HepG2 (cell line): ENCODE results near the gene AK6. TPM values are rescaled to one million over a fixed set of nuclear protein-coding genes. Genes with fewer than 3 reads are reported as not detected.

Source experiments
- BORCS8-MEF2B ChIP-seq: sonication (generic); formaldehyde crosslinking; IDR thresholded peaks from 2 replicates; pipeline ENCODE4 v1.8.0; 2022; ENCODE audit warnings: mild to moderate bottlenecking, missing genetic modification reagents
- GPN1 ChIP-seq: sonication (generic); formaldehyde crosslinking; IDR thresholded peaks from 2 replicates; pipeline ENCODE4 v1.5.1; 2020; ENCODE audit warnings: missing genetic modification reagents, borderline replicate concordance
- KLF16 ChIP-seq, 2 experiments: sonication (generic) in 1 of 2; formaldehyde crosslinking in 1 of 2; IDR thresholded peaks; 2 replicates each; pipeline versions ENCODE4 v1.6.1 to v1.8.0; 2016 to 2023; ENCODE audit warnings: missing genetic modification reagents in 2 of 2, missing compliant biosample characterization in 1 of 2
- MYC ChIP-seq: sonication (generic); formaldehyde crosslinking; IDR thresholded peaks from 2 replicates; pipeline ENCODE4 v1.9.0; 2021; ENCODE audit warnings: missing genetic modification reagents, borderline replicate concordance
- PCBP1 ChIP-seq: fragments of 200-400 bp; formaldehyde crosslinking; IDR thresholded peaks from 2 replicates; pipeline ENCODE4 v1.6.1; 2017; ENCODE audit warnings: mild to moderate bottlenecking, low read depth, low read length, borderline replicate concordance
- PHF21A ChIP-seq: sonication (generic); formaldehyde crosslinking; IDR thresholded peaks from 2 replicates; pipeline ENCODE4 v1.5.0; 2020; ENCODE audit warnings: mild to moderate bottlenecking, missing genetic modification reagents
- SIN3A ChIP-seq: IDR thresholded peaks from 2 replicates; pipeline ENCODE4 v1.6.1; 2011; ENCODE audit warnings: low read depth, mild to moderate bottlenecking, control low read depth, low read length, borderline replicate concordance
- SOX6 ChIP-seq, 2 experiments: fragments of 450-650 bp in 1 of 2; sonication (generic) in 1 of 2; formaldehyde crosslinking in 1 of 2; IDR thresholded peaks; 2 replicates each; pipeline versions ENCODE4 v1.4.0 to v1.6.1; 2017 to 2020; ENCODE audit warnings: antibody characterized with exemption in 1 of 2, mild to moderate bottlenecking in 1 of 2, missing genetic modification reagents in 1 of 2
- WIZ ChIP-seq: sonication (generic); formaldehyde crosslinking; IDR thresholded peaks from 2 replicates; pipeline ENCODE4 v1.5.1; 2020; ENCODE audit warnings: mild to moderate bottlenecking, missing genetic modification reagents
- XRCC5 ChIP-seq: fragments of 200-400 bp; formaldehyde crosslinking; optimal IDR thresholded peaks from 2 replicates; pipeline ENCODE3; 2017; ENCODE audit warnings: mild to moderate bottlenecking, low read length
- ZFP41 ChIP-seq: sonication (generic); formaldehyde crosslinking; IDR thresholded peaks from 2 replicates; pipeline ENCODE4 v1.4.0; 2020; ENCODE audit warnings: mild to moderate bottlenecking, missing genetic modification reagents, borderline replicate concordance
- ZNF292 ChIP-seq: sonication (generic); formaldehyde crosslinking; IDR thresholded peaks from 2 replicates; pipeline ENCODE4 v1.8.1; 2022; ENCODE audit warnings: mild to moderate bottlenecking, low read depth, missing genetic modification reagents, borderline replicate concordance
- ZNF431 ChIP-seq: sonication (generic); formaldehyde crosslinking; IDR thresholded peaks from 2 replicates; pipeline ENCODE4 v1.9.0; 2022; ENCODE audit warnings: missing genetic modification reagents, low read depth, mild to moderate bottlenecking, borderline replicate concordance
- polyA plus RNA-seq, 8 experiments: library from polyadenylated mRNA; depleted of rRNA in 3 of 8; stranded (reverse) in 7 of 8; unstranded in 1 of 8; fragments of >200 nt; fragmentation: Illumina TruSeq in 4 of 8; extraction: Trizol in 4 of 8; gene quantifications; 2 replicates each; pipeline versions ENCODE4 v1.2.1 to v1.2.3, GENCODE V29; 2011 to 2016; ENCODE audit warnings: low read depth in 4 of 8, missing spikeins in 1 of 8, mixed read lengths in 1 of 8; ENCODE audit not compliant: insufficient read depth in 1 of 8
- total RNA-seq, 5 experiments: library from RNA; depleted of rRNA; stranded (reverse); fragments of >200 nt; fragmentation: Illumina TruSeq; extraction: Trizol; gene quantifications; 2 replicates each; pipeline ENCODE4 v1.2.3, GENCODE V29; 2016; ENCODE audit warnings: low read depth in 1 of 5
- TF ChIP-seq, protein P1 (sequence below): sonication (generic); formaldehyde crosslinking; IDR thresholded peaks from 2 replicates; pipeline ENCODE4 v1.8.0; 2022; ENCODE audit warnings: mild to moderate bottlenecking, missing genetic modification reagents; ENCODE audit not compliant: insufficient replicate concordance
- TF ChIP-seq, protein P2 (sequence below): sonication (generic); formaldehyde crosslinking; IDR thresholded peaks from 2 replicates; pipeline ENCODE4 v1.8.0; 2022; ENCODE audit warnings: missing genetic modification reagents, mild to moderate bottlenecking, inconsistent platforms, borderline replicate concordance
- TF ChIP-seq, protein P3 (sequence below): sonication (generic); formaldehyde crosslinking; IDR thresholded peaks from 2 replicates; pipeline ENCODE4 v1.5.0; 2020; ENCODE audit warnings: missing genetic modification reagents
- TF ChIP-seq, protein P4 (sequence below): sonication (generic); formaldehyde crosslinking; IDR thresholded peaks from 2 replicates; pipeline ENCODE4 v1.4.0; 2020; ENCODE audit warnings: missing genetic modification reagents
- TF ChIP-seq, protein P5 (sequence below): sonication (generic); formaldehyde crosslinking; IDR thresholded peaks from 2 replicates; pipeline ENCODE4 v1.4.0; 2020; ENCODE audit warnings: mild to moderate bottlenecking, missing genetic modification reagents
- TF ChIP-seq, protein P6 (sequence below): sonication (generic); formaldehyde crosslinking; IDR thresholded peaks from 2 replicates; pipeline ENCODE4 v1.4.0; 2020; ENCODE audit warnings: missing genetic modification reagents, borderline replicate concordance
- TF ChIP-seq, protein P7 (sequence below): IDR thresholded peaks from 2 replicates; pipeline ENCODE4 v1.6.1; 2012; ENCODE audit warnings: inconsistent platforms

The AK6 gene
- total and polyA plus RNA-seq, 2 of the 13 experiments (the other 11 are each of a cell fraction or from before 2014, with no cell fraction given): 31.1 to 77.2 TPM

DNA sequence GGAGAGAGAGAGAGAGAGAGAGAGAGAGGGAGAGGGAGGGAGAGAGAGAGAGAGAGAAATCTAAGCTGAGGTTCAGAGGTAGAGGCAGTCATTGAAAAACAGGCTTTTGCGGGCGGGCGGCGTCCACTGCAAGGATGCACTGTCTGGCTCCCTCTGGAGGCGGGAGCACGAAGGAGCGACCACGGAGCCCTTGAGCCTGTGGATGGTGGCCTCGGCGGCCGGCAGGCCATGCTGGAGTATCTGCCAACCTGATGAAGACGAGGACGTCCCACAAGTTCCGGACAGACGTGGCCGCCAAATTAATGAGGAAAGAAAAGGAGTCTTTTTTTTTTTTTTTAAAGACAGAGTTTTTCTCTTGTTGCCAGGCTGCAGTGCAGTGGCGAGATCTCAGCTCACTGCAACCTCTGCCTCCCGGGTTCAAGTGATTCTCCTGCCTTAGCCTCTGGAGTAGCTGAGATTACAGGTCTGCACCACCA is 34.5 kb downstream of the AK6 start (continued):
- peak; percentile 75 for TF ChIP-seq XRCC5
- TF ChIP-seq, protein P1, sequence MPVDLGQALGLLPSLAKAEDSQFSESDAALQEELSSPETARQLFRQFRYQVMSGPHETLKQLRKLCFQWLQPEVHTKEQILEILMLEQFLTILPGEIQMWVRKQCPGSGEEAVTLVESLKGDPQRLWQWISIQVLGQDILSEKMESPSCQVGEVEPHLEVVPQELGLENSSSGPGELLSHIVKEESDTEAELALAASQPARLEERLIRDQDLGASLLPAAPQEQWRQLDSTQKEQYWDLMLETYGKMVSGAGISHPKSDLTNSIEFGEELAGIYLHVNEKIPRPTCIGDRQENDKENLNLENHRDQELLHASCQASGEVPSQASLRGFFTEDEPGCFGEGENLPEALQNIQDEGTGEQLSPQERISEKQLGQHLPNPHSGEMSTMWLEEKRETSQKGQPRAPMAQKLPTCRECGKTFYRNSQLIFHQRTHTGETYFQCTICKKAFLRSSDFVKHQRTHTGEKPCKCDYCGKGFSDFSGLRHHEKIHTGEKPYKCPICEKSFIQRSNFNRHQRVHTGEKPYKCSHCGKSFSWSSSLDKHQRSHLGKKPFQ (CRISPR knock-in tag): no peak
- TF ChIP-seq, protein P2, sequence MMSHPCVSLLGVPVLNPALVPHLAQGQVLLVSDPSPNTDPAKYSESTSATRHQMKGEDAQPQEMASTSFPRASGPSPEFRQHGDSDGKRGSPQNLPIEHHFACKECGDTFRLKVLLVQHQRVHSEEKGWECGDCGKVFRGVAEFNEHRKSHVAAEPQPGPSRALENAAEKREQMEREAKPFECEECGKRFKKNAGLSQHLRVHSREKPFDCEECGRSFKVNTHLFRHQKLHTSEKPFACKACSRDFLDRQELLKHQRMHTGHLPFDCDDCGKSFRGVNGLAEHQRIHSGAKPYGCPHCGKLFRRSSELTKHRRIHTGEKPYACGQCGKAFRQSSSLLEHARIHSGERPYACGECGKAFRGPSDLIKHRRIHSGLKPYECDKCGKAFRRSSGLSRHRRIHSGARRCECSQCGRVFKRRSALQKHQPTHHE (CRISPR knock-in tag): 0 out of 2 replicates have a peak, but pooled peaks have one; percentile 32
- TF ChIP-seq PHF21A (CRISPR knock-in tag): peak; percentile 64; the same call in 1 of the 2 replicates
- peak; percentile 29; the same call in 1 of the 2 replicates for TF ChIP-seq MYC (CRISPR knock-in tag)
- TF ChIP-seq, protein P3, sequence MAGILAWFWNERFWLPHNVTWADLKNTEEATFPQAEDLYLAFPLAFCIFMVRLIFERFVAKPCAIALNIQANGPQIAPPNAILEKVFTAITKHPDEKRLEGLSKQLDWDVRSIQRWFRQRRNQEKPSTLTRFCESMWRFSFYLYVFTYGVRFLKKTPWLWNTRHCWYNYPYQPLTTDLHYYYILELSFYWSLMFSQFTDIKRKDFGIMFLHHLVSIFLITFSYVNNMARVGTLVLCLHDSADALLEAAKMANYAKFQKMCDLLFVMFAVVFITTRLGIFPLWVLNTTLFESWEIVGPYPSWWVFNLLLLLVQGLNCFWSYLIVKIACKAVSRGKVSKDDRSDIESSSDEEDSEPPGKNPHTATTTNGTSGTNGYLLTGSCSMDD: no peak
- no peak for TF ChIP-seq SOX6 (IDR thresholded peaks at IDR 0.05)
- peak; percentile 47; the same call in 1 of the 2 replicates for TF ChIP-seq SOX6 (CRISPR knock-in tag; IDR thresholded peaks at IDR 0.05)
- no peak for TF ChIP-seq GPN1
- TF ChIP-seq, protein P4, sequence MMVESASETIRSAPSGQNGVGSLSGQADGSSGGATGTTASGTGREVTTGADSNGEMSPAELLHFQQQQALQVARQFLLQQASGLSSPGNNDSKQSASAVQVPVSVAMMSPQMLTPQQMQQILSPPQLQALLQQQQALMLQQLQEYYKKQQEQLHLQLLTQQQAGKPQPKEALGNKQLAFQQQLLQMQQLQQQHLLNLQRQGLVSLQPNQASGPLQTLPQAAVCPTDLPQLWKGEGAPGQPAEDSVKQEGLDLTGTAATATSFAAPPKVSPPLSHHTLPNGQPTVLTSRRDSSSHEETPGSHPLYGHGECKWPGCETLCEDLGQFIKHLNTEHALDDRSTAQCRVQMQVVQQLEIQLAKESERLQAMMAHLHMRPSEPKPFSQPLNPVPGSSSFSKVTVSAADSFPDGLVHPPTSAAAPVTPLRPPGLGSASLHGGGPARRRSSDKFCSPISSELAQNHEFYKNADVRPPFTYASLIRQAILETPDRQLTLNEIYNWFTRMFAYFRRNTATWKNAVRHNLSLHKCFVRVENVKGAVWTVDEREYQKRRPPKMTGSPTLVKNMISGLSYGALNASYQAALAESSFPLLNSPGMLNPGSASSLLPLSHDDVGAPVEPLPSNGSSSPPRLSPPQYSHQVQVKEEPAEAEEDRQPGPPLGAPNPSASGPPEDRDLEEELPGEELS (CRISPR knock-in tag): peak; percentile 43; the same call in 1 of the 2 replicates
- TF ChIP-seq, protein P5, sequence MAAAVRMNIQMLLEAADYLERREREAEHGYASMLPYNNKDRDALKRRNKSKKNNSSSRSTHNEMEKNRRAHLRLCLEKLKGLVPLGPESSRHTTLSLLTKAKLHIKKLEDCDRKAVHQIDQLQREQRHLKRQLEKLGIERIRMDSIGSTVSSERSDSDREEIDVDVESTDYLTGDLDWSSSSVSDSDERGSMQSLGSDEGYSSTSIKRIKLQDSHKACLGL: no peak
- TF ChIP-seq ZNF431 (CRISPR knock-in tag): 0 out of 2 replicates have a peak, but pooled peaks have one; percentile 42
- TF ChIP-seq, protein P6, sequence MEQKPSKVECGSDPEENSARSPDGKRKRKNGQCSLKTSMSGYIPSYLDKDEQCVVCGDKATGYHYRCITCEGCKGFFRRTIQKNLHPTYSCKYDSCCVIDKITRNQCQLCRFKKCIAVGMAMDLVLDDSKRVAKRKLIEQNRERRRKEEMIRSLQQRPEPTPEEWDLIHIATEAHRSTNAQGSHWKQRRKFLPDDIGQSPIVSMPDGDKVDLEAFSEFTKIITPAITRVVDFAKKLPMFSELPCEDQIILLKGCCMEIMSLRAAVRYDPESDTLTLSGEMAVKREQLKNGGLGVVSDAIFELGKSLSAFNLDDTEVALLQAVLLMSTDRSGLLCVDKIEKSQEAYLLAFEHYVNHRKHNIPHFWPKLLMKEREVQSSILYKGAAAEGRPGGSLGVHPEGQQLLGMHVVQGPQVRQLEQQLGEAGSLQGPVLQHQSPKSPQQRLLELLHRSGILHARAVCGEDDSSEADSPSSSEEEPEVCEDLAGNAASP (CRISPR knock-in tag): peak; percentile 20; the same call in 1 of the 2 replicates
- TF ChIP-seq ZNF292 (CRISPR knock-in tag): peak; percentile 76
- 0 out of 2 replicates have a peak, but pooled peaks have one; percentile 31 for TF ChIP-seq BORCS8-MEF2B (CRISPR knock-in tag)
- TF ChIP-seq, protein P7, sequence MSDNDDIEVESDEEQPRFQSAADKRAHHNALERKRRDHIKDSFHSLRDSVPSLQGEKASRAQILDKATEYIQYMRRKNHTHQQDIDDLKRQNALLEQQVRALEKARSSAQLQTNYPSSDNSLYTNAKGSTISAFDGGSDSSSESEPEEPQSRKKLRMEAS: peak; percentile 52
- TF ChIP-seq ZFP41: no peak
- 0 out of 2 replicates have a peak, but pooled peaks have one; percentile 61 for TF ChIP-seq PCBP1
- no peak for TF ChIP-seq SIN3A
- peak in 1 of 2 experiments; percentile 52; a peak in 1 of 4 replicates for TF ChIP-seq KLF16 (CRISPR knock-in tag; IDR thresholded peaks at IDR 0.05)
- no peak for TF ChIP-seq WIZ
